AG09319 (cell line): ENCODE measurements around the gene KCNMB2.

Experiments
- DNase-seq: peaks from one replicate; pipeline ENCODE4 v3.0.0-alpha.2; 2010; ENCODE audit warnings: low read depth; ENCODE audit errors: extremely low read depth
- TF ChIP-seq, protein P1 (sequence below): IDR thresholded peaks from 2 replicates; pipeline ENCODE4 v1.5.1; 2011; ENCODE audit warnings: low read depth, mild to moderate bottlenecking, inconsistent platforms, low read length, moderate library complexity

The KCNMB2 gene

GRCh38 chr3:178597371-178597770 is 61.1 kb downstream of the KCNMB2 start:
- no peak for DNase-seq
- TF ChIP-seq, protein P1, sequence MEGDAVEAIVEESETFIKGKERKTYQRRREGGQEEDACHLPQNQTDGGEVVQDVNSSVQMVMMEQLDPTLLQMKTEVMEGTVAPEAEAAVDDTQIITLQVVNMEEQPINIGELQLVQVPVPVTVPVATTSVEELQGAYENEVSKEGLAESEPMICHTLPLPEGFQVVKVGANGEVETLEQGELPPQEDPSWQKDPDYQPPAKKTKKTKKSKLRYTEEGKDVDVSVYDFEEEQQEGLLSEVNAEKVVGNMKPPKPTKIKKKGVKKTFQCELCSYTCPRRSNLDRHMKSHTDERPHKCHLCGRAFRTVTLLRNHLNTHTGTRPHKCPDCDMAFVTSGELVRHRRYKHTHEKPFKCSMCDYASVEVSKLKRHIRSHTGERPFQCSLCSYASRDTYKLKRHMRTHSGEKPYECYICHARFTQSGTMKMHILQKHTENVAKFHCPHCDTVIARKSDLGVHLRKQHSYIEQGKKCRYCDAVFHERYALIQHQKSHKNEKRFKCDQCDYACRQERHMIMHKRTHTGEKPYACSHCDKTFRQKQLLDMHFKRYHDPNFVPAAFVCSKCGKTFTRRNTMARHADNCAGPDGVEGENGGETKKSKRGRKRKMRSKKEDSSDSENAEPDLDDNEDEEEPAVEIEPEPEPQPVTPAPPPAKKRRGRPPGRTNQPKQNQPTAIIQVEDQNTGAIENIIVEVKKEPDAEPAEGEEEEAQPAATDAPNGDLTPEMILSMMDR = no peak

- TF ChIP-seq, protein P1 = no peak
- DNase-seq = no peak
These were observed 66.6 kb downstream of the KCNMB2 start for GRCh38 chr3:178602856-178603255.

- TF ChIP-seq, protein P1 = no peak
These were observed 67.5 kb downstream of the KCNMB2 start for GRCh38 chr3:178603735-178604134.

DNA sequence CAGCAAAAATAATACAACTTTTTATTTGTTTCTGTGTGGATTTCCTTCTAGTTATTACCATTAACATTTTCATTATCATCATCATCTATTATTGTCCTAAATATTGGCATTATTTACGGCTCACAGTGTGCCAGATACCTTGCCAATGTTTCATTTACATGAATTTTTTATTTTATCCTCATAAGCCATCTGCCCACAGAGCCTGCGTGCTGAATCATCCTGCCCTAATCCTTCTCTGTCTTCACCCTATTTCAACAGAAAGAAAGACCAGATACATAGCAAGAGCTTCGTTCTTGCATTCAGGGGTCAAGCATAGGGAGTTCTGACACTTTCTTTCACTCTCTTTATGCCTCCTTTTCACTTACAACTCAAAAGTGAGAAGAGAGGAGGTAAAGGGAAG is 82.0 kb downstream of the KCNMB2 start:
- DNase-seq = no peak
- TF ChIP-seq, protein P1 = no peak

More at GRCh38 chr3:178603735-178604134, 67.5 kb downstream of the KCNMB2 start:
- no peak for DNase-seq

GRCh38 chr3:178618896-178619295 is 82.7 kb downstream of the KCNMB2 start:
- TF ChIP-seq, protein P1 = no peak
- DNase-seq = no peak

- DNase-seq = peak; percentile 1
- TF ChIP-seq, protein P1 = no peak
These were observed 87.5 kb downstream of the KCNMB2 start for GRCh38 chr3:178623666-178624255.

DNA sequence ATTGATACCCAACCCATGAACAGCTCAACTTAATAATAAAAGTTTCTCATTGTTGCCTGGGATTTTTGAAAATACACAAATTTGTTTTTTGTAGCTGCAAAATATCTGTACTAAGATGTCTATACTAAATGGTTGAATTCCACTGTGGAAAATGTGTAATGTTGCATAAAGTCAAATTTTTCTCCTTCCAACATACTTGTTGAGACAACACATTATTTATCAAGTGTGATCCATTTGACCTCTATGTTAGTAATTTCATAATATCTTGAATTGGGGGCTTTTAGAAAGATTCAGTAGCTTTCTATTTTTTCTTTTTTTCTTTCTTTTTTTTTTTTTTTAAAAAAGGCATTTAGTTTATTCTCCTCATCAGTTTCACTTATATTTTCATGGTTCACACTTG is 88.0 kb downstream of the KCNMB2 start:
- DNase-seq = no peak
- TF ChIP-seq, protein P1 = no peak
